Activated naive CD8-positive, alpha-beta T cell treated with anti-CD3 and anti-CD28 coated beads for 36 hours (primary cell): Measurements from ENCODE around the gene LIPH. TPM values are rescaled to one million over a fixed set of nuclear protein-coding genes. Genes with fewer than 3 reads are reported as not detected.
"Not testable (repeated sequence)": the region's sequence is repeated elsewhere in the genome, so short reads cannot be mapped to it uniquely, and the experiment has no call there.

Experiments used
- DNase-seq: peaks from one replicate; pipeline ENCODE4 v3.0.0; 2021
- H3K27ac Mint-ChIP-seq: one replicate; pipeline ENCODE4 v1.8.0; 2022; ENCODE audit warnings: mild to moderate bottlenecking, moderate library complexity, mixed read lengths
- H3K27me3 Mint-ChIP-seq: one replicate; pipeline ENCODE4 v1.8.0; 2022; ENCODE audit warnings: mild to moderate bottlenecking, mixed read lengths
- H3K36me3 Mint-ChIP-seq: one replicate; pipeline ENCODE4 v1.8.0; 2021; ENCODE audit warnings: mild to moderate bottlenecking, mixed read lengths
- H3K4me1 Mint-ChIP-seq: one replicate; pipeline ENCODE4 v1.8.0; 2021; ENCODE audit warnings: mixed read lengths
- H3K4me3 Mint-ChIP-seq: one replicate; pipeline ENCODE4 v1.8.0; 2022; ENCODE audit warnings: mild to moderate bottlenecking, moderate library complexity, mixed read lengths
- H3K9me3 Mint-ChIP-seq: one replicate; pipeline ENCODE4 v1.8.0; 2022; ENCODE audit warnings: mixed read lengths
- total RNA-seq, 2 experiments: library from RNA; stranded (reverse); gene quantifications; one replicate each; pipeline ENCODE4 v1.2.3, GENCODE V29; 2021

The LIPH gene
- total RNA-seq, 2 experiments from 2014 or later = not detected

DNA sequence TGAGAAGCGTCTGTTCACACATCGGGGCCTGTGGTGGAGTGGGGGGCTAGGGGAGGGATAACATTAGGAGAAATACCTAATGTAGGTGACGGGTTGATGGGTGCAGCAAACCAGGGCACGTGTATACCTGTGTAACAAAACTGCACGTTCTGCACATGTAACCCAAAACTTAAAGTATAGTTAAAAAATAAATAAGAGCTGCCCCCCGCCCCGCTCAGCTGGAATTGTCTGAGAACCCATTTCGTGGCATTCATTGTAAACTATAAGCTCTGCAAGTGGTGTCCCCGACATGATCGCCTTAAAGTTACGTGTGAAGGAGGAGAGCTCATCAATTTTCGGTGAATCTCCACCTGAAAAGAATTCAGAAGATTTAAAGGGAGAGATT lies 7.3 kb upstream of the LIPH start:
- Mint-ChIP-seq H3K4me1 (peaks cover 14% of the 10 kb centered on the region), H3K9me3 (no peaks in the 10 kb centered on the region), H3K4me3 (no peak overlapping the region), H3K27me3 (no peaks in the 10 kb centered on the region), H3K27ac (no peak overlapping the region), H3K36me3 (no peaks in the 10 kb centered on the region)
- no peak for DNase-seq

DNA sequence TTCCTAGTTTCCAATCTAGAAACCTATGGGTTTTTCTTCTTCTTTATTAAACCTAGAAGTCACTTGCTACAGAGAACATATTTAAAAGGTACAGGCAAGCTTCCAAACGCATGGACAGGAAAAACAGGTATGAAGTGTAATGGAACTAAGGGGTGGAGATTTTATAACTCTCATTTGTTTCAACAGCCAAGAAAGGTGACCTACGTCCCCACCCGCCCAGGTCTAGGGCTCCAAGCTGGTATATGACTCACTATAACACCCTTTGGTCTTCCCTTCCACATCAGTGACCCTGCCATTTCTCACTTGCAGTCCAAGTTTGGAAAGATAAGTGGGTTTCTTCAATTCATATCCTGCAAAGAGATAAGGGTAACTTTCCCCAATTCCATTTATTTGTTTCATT lies 6.0 kb upstream of the LIPH start:
- H3K4me1 Mint-ChIP-seq = peaks cover 14% of the 10 kb centered on the region
- DNase-seq = no peak
- no peaks in the 10 kb centered on the region for H3K27me3 Mint-ChIP-seq
- H3K27ac Mint-ChIP-seq = no peak overlapping the region
- H3K36me3 Mint-ChIP-seq = no peaks in the 10 kb centered on the region
- H3K9me3 Mint-ChIP-seq = no peaks in the 10 kb centered on the region
- no peak overlapping the region for H3K4me3 Mint-ChIP-seq

DNA sequence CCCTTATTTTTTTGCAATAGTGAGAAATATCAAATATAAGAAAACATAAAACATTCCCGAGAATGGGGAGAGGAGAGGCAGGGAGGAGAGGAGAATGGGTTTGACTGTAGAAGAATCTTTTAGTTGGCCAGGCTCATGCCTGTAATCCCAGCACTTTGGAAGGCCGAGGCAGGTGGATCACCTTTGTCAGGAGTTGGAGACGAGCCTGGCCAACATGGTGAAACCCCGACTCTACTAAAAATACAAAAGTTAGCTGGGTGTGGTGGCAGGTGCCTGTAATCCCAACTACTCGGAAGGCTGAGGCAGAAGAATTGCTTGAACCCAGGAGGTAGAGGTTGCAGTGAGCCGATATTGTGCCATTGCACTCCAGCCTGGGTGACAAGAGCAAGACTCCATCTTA lies 4.3 kb upstream of the LIPH start:
- not testable (repeated sequence) for H3K9me3 Mint-ChIP-seq, H3K27me3 Mint-ChIP-seq, DNase-seq, H3K36me3 Mint-ChIP-seq, H3K27ac Mint-ChIP-seq, H3K4me3 Mint-ChIP-seq
- peaks cover 17% of the 10 kb centered on the region for H3K4me1 Mint-ChIP-seq

DNA sequence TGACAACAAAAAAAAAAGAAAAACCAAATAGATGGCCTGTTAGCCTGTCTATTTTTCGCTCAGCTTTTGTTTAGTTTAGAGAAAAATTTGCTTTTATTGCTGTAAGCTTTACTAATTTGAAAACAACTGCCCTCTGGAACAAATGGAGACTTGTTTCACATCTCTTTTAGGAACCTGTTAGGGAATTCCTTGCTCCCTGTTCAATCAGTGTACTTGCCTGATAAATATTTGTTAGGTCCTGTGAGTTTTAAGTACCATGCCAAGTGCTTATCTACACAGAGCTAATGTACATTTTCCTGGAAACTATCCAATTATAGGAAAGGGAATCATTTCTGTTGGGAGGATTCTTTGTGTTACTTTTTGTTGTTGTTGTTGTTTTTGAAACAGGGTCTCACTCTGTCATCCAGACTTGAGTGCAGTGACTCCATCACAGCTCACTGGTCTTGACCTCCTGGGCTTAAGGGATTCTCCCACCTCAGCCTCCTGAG lies 3.5 kb upstream of the LIPH start:
- Mint-ChIP-seq H3K27me3 (no peaks in the 10 kb centered on the region), H3K36me3 (no peaks in the 10 kb centered on the region), H3K4me1 (peaks cover 15% of the 10 kb centered on the region), H3K4me3 (no peak overlapping the region), H3K27ac (no peak overlapping the region), H3K9me3 (no peaks in the 10 kb centered on the region)
- no peak for DNase-seq

DNA sequence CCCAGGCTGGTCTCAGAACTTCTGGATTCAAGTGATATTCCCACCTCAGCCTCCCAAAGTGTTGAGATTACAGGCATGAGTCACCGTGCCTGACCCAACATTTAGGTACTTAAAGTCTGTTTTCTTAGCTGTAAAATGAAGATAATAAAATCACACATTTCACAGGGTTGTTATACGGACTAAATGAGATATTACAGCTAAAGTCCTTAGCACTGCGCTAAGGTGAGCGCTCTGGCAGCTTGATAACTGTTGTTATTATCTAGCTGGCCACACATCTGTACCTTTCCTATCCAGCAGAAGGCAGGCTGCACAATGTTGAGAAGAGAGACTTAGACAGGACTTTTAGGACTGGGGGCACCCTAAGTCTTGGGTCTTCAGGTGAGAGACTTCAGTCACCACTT lies 2.7 kb upstream of the LIPH start:
- peaks cover 15% of the 10 kb centered on the region for H3K4me1 Mint-ChIP-seq
- no peak overlapping the region for H3K4me3 Mint-ChIP-seq
- H3K36me3 Mint-ChIP-seq = no peaks in the 10 kb centered on the region
- no peaks in the 10 kb centered on the region for H3K9me3 Mint-ChIP-seq
- no peak for DNase-seq
- no peaks in the 10 kb centered on the region for H3K27me3 Mint-ChIP-seq
- no peak overlapping the region for H3K27ac Mint-ChIP-seq

DNA sequence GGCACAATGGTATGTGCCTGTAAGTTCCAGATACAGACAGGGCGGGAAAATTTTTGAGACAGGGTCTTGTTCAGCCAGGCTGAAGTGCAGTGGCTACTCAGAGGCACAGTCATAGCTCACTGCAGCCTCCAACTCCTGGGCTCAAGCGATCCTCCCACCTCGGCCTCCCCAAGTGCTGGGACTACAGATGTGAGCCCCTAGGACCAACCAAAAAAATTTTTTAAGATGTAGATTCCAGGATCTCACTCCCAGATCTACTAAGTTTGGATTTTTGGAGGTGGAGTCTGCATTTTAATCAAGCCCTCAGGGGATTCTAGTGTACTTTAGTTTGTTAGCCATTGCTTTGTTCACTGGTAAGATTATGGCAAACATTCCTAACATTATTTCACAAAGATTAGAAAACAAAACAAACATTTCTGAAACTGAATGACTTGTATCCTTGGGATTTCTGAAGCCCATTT lies 2.7 kb downstream of the LIPH start:
- no peak overlapping the region for H3K27ac Mint-ChIP-seq
- no peaks in the 10 kb centered on the region for H3K9me3 Mint-ChIP-seq
- no peak overlapping the region for H3K4me3 Mint-ChIP-seq
- no peak for DNase-seq
- no peaks in the 10 kb centered on the region for H3K27me3 Mint-ChIP-seq
- peaks cover 10% of the 10 kb centered on the region for H3K4me1 Mint-ChIP-seq
- H3K36me3 Mint-ChIP-seq = no peaks in the 10 kb centered on the region

DNA sequence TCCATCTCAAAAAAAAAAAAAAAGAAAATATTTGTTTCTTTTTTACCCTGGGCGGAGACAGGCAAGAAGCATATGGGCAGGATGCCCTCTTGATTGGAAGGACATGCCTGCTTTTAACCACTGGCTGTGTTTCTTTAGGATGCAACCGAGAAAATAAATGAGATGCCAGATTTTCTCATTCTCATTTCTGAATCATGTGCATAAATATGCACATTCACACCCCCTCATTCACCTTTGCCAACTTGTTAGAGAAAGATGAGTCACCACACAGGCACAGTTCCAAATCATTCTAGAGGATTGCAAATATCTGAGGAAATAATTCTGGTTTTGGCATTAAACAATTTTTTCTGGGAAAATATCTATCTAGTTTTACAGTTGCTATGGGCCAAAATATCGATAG lies 3.3 kb downstream of the LIPH start:
- no peaks in the 10 kb centered on the region for H3K9me3 Mint-ChIP-seq
- no peak overlapping the region for H3K27ac Mint-ChIP-seq
- peaks cover 4% of the 10 kb centered on the region for H3K27me3 Mint-ChIP-seq
- no peak for DNase-seq
- H3K4me3 Mint-ChIP-seq = no peak overlapping the region
- no peaks in the 10 kb centered on the region for H3K36me3 Mint-ChIP-seq
- H3K4me1 Mint-ChIP-seq = peaks cover 10% of the 10 kb centered on the region

DNA sequence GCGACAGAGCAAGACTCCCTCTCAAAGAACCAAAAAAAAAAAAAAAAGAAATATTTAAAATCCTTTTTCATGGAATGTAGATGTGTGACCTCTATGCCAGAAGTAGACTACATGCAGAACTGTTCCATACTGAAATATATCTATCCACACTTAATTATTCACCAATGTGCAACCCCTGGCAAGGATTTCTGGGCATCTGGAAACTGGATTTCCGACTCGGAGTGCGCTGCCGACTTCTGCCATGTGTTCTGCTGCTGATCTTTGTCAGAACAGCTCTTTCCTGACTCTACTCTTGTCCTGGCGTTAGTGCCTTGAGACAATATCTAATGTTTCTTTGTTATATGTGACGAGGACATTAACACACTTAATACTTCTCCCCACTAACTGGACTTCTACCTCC lies 11.7 kb downstream of the LIPH start:
- Mint-ChIP-seq H3K4me3 (no peak overlapping the region), H3K4me1 (peaks cover 8% of the 10 kb centered on the region), H3K9me3 (peaks cover 1% of the 10 kb centered on the region), H3K27me3 (peaks cover 9% of the 10 kb centered on the region), H3K27ac (no peak overlapping the region), H3K36me3 (peaks cover 3% of the 10 kb centered on the region)
- no peak for DNase-seq

DNA sequence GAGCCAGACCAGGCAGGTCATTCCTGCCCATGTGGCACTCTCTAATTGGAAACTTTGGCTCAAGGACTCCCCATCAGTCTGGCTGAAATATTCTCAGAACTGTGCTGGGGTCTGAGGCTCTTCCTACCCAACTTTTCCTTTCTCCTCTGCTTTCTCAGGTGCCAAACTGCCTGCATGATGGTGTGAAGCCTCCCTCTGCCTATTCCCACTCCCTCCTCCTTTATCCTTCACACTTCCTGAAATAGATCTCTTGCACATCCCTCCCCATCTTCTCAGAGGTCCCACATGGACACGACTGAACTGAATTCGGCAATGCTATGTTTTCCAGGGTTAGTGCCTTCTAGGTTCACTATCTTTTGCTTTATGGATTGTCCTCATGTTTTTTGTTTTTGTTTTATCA lies 12.5 kb downstream of the LIPH start:
- Mint-ChIP-seq H3K27ac (no peak overlapping the region), H3K4me3 (no peak overlapping the region), H3K4me1 (peaks cover 8% of the 10 kb centered on the region), H3K27me3 (peaks cover 9% of the 10 kb centered on the region), H3K9me3 (peaks cover 1% of the 10 kb centered on the region), H3K36me3 (peaks cover 3% of the 10 kb centered on the region)
- DNase-seq = no peak

DNA sequence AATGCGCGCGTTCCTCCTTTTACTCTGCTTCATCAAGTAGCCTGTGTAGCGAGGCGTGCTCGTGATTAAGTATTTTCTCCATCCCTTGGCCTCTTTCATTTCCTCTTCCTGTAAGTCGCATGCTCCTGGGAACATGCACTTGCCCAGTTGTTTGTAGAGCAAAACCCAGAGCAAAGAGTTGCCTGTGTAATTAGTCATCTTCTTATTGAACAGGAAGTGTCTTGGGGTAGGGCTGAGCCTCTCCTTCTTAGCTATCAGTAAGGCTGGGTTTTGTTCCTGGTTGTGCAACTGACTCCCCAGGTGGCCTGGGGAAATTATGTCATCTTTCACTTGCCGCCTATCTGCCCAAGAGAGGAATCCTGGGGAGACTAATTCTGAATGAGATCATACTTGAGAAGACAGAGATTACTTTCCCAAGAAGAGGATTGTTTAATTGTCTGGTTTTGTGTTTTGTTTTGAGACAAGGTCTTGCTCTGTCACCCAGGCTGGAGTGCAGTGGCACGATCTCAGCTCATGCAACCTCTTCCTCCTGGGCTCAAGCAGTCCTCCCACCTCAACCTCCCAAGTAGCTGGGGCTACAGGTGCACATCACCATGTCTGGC lies 14.9 kb downstream of the LIPH start:
- H3K9me3 Mint-ChIP-seq = peaks cover 1% of the 10 kb centered on the region
- H3K36me3 Mint-ChIP-seq = peaks cover 3% of the 10 kb centered on the region
- H3K4me3 Mint-ChIP-seq = peak overlapping the region; percentile 27
- peak; percentile 22 for DNase-seq
- no peaks in the 10 kb centered on the region for H3K27me3 Mint-ChIP-seq
- H3K4me1 Mint-ChIP-seq = peaks cover 8% of the 10 kb centered on the region
- H3K27ac Mint-ChIP-seq = peak overlapping the region; percentile 82

DNA sequence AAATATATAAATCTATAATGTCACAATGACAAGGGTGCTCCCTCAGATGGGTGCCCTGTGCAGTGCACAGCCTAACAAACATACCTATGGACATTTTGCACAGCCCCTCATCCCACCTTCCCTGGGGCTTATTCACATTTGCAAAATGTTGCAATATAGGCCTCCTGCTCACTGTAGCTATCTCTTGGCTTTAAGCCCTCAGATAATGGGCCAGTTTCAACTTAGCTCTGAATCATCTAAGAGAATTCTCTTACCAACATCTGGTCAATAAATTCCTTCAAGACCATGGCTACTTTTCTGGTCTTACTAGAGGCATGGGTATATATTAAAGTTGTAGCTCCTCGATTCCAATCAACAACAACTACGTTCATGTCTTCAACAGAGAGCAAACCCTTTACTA lies 17.9 kb downstream of the LIPH start:
- H3K9me3 Mint-ChIP-seq = peaks cover 1% of the 10 kb centered on the region
- peaks cover 4% of the 10 kb centered on the region for H3K27me3 Mint-ChIP-seq
- no peak for DNase-seq
- H3K4me3 Mint-ChIP-seq = no peak overlapping the region
- peaks cover 3% of the 10 kb centered on the region for H3K36me3 Mint-ChIP-seq
- H3K27ac Mint-ChIP-seq = no peak overlapping the region
- H3K4me1 Mint-ChIP-seq = peaks cover 8% of the 10 kb centered on the region

DNA sequence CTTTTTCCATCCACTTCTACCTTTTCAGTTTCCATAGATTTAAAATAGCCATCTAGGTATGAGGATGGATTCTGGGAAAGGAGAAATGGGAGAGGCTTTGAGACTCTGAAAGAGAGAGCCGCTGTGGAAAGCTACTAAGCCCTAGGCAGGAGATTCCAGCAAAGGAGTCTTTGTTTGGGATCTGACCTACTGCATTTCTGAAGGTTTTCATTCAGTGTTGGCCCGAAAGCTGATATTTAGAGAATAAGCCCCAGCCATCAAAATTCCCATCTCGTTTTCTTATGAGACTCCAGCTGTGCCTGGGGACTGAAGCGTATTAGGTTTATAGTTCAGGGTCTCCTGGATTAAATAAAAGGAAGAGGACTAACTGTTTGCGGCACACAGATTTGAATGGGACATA lies 19.5 kb downstream of the LIPH start:
- peaks cover 1% of the 10 kb centered on the region for H3K9me3 Mint-ChIP-seq
- H3K4me3 Mint-ChIP-seq = no peak overlapping the region
- H3K27me3 Mint-ChIP-seq = peaks cover 4% of the 10 kb centered on the region
- H3K4me1 Mint-ChIP-seq = peaks cover 8% of the 10 kb centered on the region
- peaks cover 4% of the 10 kb centered on the region for H3K36me3 Mint-ChIP-seq
- no peak for DNase-seq
- H3K27ac Mint-ChIP-seq = no peak overlapping the region

DNA sequence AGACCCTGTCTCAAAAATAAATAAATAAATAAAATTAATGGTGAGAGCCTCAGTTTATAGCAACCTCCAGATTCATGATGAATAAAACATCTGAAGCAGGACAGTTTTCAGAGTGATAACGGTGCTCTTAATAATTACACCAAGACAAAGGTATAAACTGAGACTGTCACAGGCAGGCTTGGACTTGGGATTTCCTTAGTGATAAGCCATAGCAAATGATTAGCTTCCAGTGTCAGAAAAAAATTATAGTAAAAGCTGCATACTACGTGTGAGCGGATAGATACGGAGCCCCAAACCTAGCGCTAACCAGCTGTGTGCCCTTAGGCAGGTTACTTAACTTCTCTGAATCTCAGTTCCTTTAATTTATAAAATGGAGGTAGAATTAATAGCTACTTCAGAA lies 21.5 kb downstream of the LIPH start:
- H3K4me1 Mint-ChIP-seq = no peaks in the 10 kb centered on the region
- H3K27me3 Mint-ChIP-seq = peaks cover 9% of the 10 kb centered on the region
- peaks cover 1% of the 10 kb centered on the region for H3K36me3 Mint-ChIP-seq
- H3K9me3 Mint-ChIP-seq = no peaks in the 10 kb centered on the region
- DNase-seq = no peak
- no peak overlapping the region for H3K27ac Mint-ChIP-seq
- H3K4me3 Mint-ChIP-seq = no peak overlapping the region

DNA sequence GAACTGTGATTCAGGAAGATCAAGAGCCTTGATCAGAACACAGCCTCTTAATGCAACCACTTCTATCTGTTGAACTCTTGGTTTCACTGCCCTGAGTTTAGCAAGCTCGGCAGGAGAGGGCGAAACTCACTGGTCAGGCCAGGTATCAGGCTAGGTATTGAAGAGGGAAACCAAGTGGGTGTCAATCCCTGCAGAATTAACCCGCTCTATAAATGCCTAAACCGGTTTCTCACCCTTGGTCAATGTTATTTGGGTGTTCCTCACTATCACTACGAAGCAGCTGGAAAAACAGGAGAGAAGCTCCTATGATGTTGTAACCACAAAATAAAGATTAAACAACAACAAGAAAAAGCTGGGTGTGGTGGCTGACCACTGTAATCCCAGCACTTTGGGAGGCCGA lies 23.9 kb downstream of the LIPH start:
- H3K4me3 Mint-ChIP-seq = no peak overlapping the region
- peaks cover 1% of the 10 kb centered on the region for H3K36me3 Mint-ChIP-seq
- no peaks in the 10 kb centered on the region for H3K4me1 Mint-ChIP-seq
- no peak overlapping the region for H3K27ac Mint-ChIP-seq
- no peak for DNase-seq
- H3K9me3 Mint-ChIP-seq = no peaks in the 10 kb centered on the region
- H3K27me3 Mint-ChIP-seq = peaks cover 18% of the 10 kb centered on the region

DNA sequence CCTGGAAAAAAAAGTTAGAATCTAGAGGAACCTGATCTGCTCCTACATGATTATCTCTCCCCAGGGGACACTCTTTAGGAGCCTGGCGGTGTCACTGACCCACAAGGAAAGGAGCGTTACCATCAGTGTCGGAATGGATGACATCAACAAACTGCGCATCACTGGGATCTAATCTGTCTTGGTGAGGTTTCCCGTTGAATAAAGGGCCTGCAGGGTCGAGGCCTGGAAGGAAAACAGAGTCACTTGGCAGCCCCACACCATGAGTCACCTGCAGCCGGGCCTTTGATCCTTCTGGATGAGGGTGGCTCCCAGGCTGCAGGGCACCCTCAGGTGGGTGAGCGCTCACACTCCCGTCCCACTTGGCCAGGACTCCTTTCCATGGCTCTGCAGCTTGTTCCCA lies 25.0 kb downstream of the LIPH start:
- Mint-ChIP-seq H3K27ac (no peak overlapping the region), H3K4me3 (no peak overlapping the region), H3K9me3 (no peaks in the 10 kb centered on the region), H3K4me1 (no peaks in the 10 kb centered on the region), H3K36me3 (peaks cover 1% of the 10 kb centered on the region), H3K27me3 (peaks cover 19% of the 10 kb centered on the region)
- DNase-seq = no peak

DNA sequence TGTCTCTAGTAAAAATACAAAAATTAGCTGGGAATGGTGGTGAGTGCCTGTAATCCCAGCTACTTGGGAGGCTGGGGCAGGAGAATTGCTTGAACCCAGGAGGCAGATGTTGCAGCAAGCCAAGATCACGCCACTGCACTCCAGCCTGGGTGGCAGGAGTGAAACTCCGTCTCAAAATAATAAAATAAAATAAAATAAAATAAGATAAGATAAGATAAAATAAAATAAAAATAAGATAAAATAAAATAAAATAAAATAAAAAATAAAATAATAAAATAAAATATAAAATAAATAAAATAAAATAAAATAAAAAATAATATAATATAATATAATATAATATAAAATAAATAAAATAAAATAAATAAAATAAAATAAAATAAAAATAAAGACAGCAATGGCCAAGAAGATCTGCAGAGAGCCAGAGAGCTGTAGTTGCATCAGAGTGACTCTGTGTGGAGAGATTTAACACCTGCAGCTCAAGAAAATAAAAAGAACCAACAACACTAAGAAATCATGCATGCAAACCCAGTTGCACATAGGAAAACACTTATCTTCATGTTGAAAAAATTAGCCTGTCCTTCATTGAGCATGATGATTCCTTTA lies 25.9 kb downstream of the LIPH start:
- no peak overlapping the region for H3K4me3 Mint-ChIP-seq
- H3K27ac Mint-ChIP-seq = no peak overlapping the region
- H3K4me1 Mint-ChIP-seq = no peaks in the 10 kb centered on the region
- DNase-seq = no peak
- peaks cover 1% of the 10 kb centered on the region for H3K36me3 Mint-ChIP-seq
- no peaks in the 10 kb centered on the region for H3K9me3 Mint-ChIP-seq
- H3K27me3 Mint-ChIP-seq = peaks cover 24% of the 10 kb centered on the region
